Gastrocnemius medialis (tissue), 4 donors: Measurements from ENCODE around the gene SLC35G2. TPM values are rescaled to one million over a fixed set of nuclear protein-coding genes. Genes with fewer than 3 reads are reported as not detected.

Source experiments
- ATAC-seq, 2 donors: fragments of 150-250 bp; one replicate each; pipeline ENCODE4 v1.9.1; 2016
- DNase-seq, 2 donors: peaks; one replicate each; pipeline ENCODE4 v3.0.0-alpha.2; 2019
- H3K27ac ChIP-seq, 4 donors: fragments of 200-600 bp; sonication (generic); 1 replicate in 1 of 4; 2 replicates in 3 of 4; pipeline ENCODE4 v1.5.1; 2016 to 2018; ENCODE audit warnings: mild to moderate bottlenecking in 2 of 4, moderate library complexity in 1 of 4
- H3K27me3 ChIP-seq, 3 donors: fragments of 200-600 bp; sonication (generic) in 2 of 3; 1 replicate in 1 of 3; 2 replicates in 2 of 3; pipeline versions ENCODE4 v1.5.1 to v1.6.0; 2016 to 2019; ENCODE audit warnings: mild to moderate bottlenecking in 1 of 3, moderate library complexity in 1 of 3
- H3K36me3 ChIP-seq, 2 donors: fragments of 200-600 bp; sonication (generic) in 1 of 2; one replicate each; pipeline ENCODE4 v1.5.1; 2017 to 2018
- H3K4me1 ChIP-seq, 2 donors: fragments of 200-600 bp; sonication (generic) in 1 of 2; one replicate each; pipeline ENCODE4 v1.5.1; 2016 to 2017; ENCODE audit warnings: mild to moderate bottlenecking in 2 of 2
- H3K4me3 ChIP-seq, 4 donors: fragments of 200-600 bp; sonication (generic) in 3 of 4; 1 replicate in 1 of 4; 2 replicates in 3 of 4; pipeline ENCODE4 v1.5.1; 2016 to 2019; ENCODE audit warnings: mild to moderate bottlenecking in 2 of 4
- H3K9me3 ChIP-seq, 3 donors: fragments of 200-600 bp; sonication (generic) in 2 of 3; 1 replicate in 1 of 3; 2 replicates in 2 of 3; pipeline ENCODE4 v1.5.1; 2016 to 2019
- POLR2A ChIP-seq, 2 donors: fragments of 450-650 bp; IDR thresholded peaks; one replicate each; pipeline ENCODE4 v1.6.1; 2017; ENCODE audit warnings: antibody characterized with exemption in 2 of 2, mild to moderate bottlenecking in 2 of 2, moderate library complexity in 2 of 2
- in situ Hi-C, 4 donors: fragments of 200-750 bp; cut with MboI; loops; one replicate each; pipeline versions ENCODE4 v1.15.0 to v1.8.0; 2017; ENCODE audit warnings: low sequenced_read_pairs in 4 of 4
- intact Hi-C: fragments of 100-400 bp; cut with DNase I; formaldehyde crosslinking; loops from one replicate; pipeline ENCODE4 v1.15.1; 2023; ENCODE audit warnings: low total_unique reads
- total RNA-seq, 4 donors: library from RNA; depleted of rRNA; stranded (reverse); fragments of >200 nt; gene quantifications; one replicate each; pipeline versions ENCODE4 v1.1.0 to v1.2.3, GENCODE V29; 2016
- TF ChIP-seq, protein P1 (sequence below), 5 experiments: fragments of 450-650 bp in 3 of 5; fragments of 200-600 bp in 2 of 5; sonication (generic) in 2 of 5; IDR thresholded peaks in 4 of 5; conservative IDR thresholded peaks in 1 of 5; 1 replicate in 4 of 5; 2 replicates in 1 of 5; pipeline ENCODE4 v1.5.1; 2016 to 2019; ENCODE audit warnings: antibody characterized with exemption in 5 of 5, mild to moderate bottlenecking in 3 of 5, moderate library complexity in 3 of 5

SLC35G2 gene
- total RNA-seq, 4 donors from 2014 or later, result 1.00 to 3.2 (median 1.9) TPM

DNA sequence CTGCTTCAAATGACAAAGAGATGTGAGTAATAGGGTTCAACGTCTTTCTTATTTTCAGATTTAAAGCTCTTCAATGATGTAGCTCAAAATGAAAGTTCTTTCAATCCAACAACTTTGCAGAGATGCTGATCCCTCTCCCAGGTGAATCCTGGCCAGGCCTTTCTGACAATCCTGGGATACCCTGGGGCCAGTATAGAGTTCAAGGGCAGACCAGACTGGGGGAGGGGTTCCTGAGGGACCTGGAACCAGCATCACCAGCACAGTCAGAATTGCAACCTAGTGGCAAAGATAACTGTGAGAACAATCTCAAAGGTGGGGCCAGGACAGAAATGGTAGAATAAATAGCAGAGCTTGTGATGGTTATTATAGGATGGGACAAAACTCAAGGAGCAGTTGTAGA lies 23.4 kb downstream of the SLC35G2 start:
- no peak for ATAC-seq
- no peaks in the 10 kb centered on the region for H3K27me3 ChIP-seq
- in situ Hi-C loops (no loop called here), intact Hi-C loops (no loop called here)
- no peak overlapping the region for H3K27ac ChIP-seq
- H3K36me3 ChIP-seq, result no peaks in the 10 kb centered on the region
- H3K4me3 ChIP-seq, result no peak overlapping the region
- no peak for TF ChIP-seq POLR2A (IDR thresholded peaks at IDR 0.05)
- TF ChIP-seq, protein P1, sequence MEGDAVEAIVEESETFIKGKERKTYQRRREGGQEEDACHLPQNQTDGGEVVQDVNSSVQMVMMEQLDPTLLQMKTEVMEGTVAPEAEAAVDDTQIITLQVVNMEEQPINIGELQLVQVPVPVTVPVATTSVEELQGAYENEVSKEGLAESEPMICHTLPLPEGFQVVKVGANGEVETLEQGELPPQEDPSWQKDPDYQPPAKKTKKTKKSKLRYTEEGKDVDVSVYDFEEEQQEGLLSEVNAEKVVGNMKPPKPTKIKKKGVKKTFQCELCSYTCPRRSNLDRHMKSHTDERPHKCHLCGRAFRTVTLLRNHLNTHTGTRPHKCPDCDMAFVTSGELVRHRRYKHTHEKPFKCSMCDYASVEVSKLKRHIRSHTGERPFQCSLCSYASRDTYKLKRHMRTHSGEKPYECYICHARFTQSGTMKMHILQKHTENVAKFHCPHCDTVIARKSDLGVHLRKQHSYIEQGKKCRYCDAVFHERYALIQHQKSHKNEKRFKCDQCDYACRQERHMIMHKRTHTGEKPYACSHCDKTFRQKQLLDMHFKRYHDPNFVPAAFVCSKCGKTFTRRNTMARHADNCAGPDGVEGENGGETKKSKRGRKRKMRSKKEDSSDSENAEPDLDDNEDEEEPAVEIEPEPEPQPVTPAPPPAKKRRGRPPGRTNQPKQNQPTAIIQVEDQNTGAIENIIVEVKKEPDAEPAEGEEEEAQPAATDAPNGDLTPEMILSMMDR (IDR thresholded peaks at IDR 0.05 in 4 of 5, conservative IDR thresholded peaks at IDR 0.05 in 1 of 5), result no peak
- no peak for DNase-seq
- H3K9me3 ChIP-seq, result no peaks in the 10 kb centered on the region
- H3K4me1 ChIP-seq, result peaks cover 5 to 14% of the 10 kb centered on the region in 2 donors

DNA sequence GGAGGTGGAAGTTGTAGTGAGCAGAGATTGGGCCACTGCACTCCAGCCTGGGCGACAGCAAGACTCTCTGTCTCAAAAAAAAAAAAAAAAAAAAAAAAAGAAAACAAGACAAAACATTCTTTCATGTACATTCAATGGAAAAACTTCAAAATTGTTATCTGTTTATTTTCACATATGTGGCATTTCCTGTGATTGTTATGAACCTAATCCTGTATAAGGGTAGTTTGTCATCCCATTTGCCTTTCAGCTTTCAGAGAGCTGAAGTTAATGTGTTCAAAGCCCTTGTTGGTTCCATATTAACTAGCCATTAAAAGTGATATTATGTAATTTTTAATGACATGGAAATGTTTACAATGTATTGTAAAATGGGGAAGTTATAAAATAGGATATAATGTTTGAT lies 25.8 kb downstream of the SLC35G2 start:
- ATAC-seq (no peak), DNase-seq (no peak)
- Histone ChIP-seq H3K27me3 (no peaks in the 10 kb centered on the region), H3K4me3 (no peak overlapping the region), H3K36me3 (no peaks in the 10 kb centered on the region), H3K9me3 (no peaks in the 10 kb centered on the region), H3K4me1 (peaks cover 0 to 4% of the 10 kb centered on the region in 2 donors), H3K27ac (no peak overlapping the region)
- in situ Hi-C loops (loop anchor here in 1 of 4 donors (5.0 kb wide), 1 partner anchor 73 kb away; no protein-coding TSS in a partner anchor), intact Hi-C loops (no loop called here)
- TF ChIP-seq, protein P1 (IDR thresholded peaks at IDR 0.05 in 4 of 5, conservative IDR thresholded peaks at IDR 0.05 in 1 of 5), result no peak
- no peak for TF ChIP-seq POLR2A (IDR thresholded peaks at IDR 0.05)

DNA sequence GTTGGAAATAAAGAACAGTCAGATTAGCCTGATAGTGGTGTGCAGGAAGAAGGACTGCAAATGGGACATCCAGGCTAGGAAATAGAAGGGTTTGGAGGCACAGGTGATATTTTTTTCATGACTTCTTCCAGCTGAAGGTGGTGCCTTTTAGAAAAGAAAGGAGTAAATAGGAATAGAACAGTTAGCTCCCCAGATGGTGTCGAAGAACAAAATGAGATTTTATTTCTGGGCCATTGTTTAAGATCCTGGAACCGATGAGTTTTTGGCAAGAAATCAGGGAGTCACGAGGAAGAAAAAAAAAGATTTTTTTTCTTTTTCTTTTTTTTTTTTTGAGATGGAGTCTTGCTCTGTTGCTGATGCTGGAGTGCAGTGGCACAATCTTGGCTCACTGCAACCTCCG lies 33.3 kb downstream of the SLC35G2 start:
- ATAC-seq, result peak in 1 of 2 donors; percentile 52
- Histone ChIP-seq H3K36me3 (peaks cover 0 to 6% of the 10 kb centered on the region in 2 donors), H3K27me3 (no peaks in the 10 kb centered on the region), H3K4me3 (no peak overlapping the region), H3K27ac (peak overlapping the region; percentile 24 to 67 (median 36)), H3K4me1 (peaks cover 0 to 7% of the 10 kb centered on the region in 2 donors), H3K9me3 (no peaks in the 10 kb centered on the region)
- DNase-seq, result no peak
- in situ Hi-C loops (no loop called here), intact Hi-C loops (loop anchor here (1.0 kb wide), 1 partner anchor 66 kb away; no protein-coding TSS in a partner anchor)
- TF ChIP-seq POLR2A (IDR thresholded peaks at IDR 0.05), result no peak
- TF ChIP-seq, protein P1 (IDR thresholded peaks at IDR 0.05 in 4 of 5, conservative IDR thresholded peaks at IDR 0.05 in 1 of 5), result no peak

DNA sequence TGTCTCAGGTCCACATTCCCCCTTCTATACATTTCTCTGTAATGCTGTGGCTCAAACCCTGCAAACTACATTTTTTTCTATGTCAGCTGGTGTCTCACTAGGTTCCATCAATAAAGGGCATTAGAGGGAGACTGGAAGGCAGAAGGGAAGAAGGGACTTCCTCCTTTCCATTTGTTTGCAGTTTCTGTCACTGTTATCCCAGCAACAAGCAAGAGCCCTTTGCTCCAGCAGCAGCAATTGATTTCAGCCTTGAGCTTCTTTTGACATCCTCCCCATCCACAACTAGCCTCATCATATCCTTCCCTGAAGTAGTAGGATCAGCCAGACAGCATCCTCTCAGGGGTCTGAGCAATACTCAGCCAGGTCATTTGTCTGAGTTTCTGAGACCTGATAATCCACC lies 37.7 kb downstream of the SLC35G2 start:
- Histone ChIP-seq H3K27me3 (no peaks in the 10 kb centered on the region), H3K27ac (peak overlapping the region in 2 of 4 donors; percentile 14 to 39), H3K9me3 (no peaks in the 10 kb centered on the region), H3K36me3 (peaks cover 0 to 6% of the 10 kb centered on the region in 2 donors), H3K4me1 (peaks cover 14 to 19% of the 10 kb centered on the region in 2 donors), H3K4me3 (no peak overlapping the region)
- no peak for DNase-seq
- in situ Hi-C loops (no loop called here), intact Hi-C loops (no loop called here)
- ATAC-seq, result no peak
- TF ChIP-seq, protein P1 (IDR thresholded peaks at IDR 0.05 in 4 of 5, conservative IDR thresholded peaks at IDR 0.05 in 1 of 5), result no peak
- TF ChIP-seq POLR2A (IDR thresholded peaks at IDR 0.05), result no peak

DNA sequence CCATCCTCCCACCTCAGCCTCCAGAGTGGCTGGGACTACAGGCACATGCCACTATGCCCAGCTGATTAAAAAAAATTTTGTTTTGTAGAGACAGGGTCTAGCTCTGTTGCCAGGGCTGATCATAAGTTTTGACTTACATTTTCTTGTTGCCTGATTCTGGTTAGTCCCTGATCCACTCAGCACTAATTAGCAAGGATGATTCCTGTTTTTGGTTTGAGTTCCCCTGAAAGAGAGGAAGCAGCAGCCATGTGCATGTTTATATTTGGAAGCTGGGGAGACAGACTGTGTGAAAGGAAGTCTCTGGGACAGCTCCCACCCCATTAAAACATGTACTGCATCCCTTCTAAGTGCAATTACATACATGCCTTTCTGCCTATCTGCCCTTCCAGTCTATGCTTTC lies 39.5 kb downstream of the SLC35G2 start:
- Histone ChIP-seq H3K27ac (peak overlapping the region in 3 of 4 donors; percentile 5 to 32 (median 27)), H3K4me3 (no peak overlapping the region), H3K4me1 (peaks cover 18 to 23% of the 10 kb centered on the region in 2 donors), H3K36me3 (peaks cover 0 to 6% of the 10 kb centered on the region in 2 donors), H3K27me3 (no peaks in the 10 kb centered on the region), H3K9me3 (no peaks in the 10 kb centered on the region)
- DNase-seq (no peak), ATAC-seq (no peak)
- in situ Hi-C loops, result no loop called here
- no peak for TF ChIP-seq POLR2A (IDR thresholded peaks at IDR 0.05)
- TF ChIP-seq, protein P1 (IDR thresholded peaks at IDR 0.05 in 4 of 5, conservative IDR thresholded peaks at IDR 0.05 in 1 of 5), result no peak
- intact Hi-C loops, result no loop called here
